ENCODE measurements around the gene NIT1.

The NIT1 gene

DNA sequence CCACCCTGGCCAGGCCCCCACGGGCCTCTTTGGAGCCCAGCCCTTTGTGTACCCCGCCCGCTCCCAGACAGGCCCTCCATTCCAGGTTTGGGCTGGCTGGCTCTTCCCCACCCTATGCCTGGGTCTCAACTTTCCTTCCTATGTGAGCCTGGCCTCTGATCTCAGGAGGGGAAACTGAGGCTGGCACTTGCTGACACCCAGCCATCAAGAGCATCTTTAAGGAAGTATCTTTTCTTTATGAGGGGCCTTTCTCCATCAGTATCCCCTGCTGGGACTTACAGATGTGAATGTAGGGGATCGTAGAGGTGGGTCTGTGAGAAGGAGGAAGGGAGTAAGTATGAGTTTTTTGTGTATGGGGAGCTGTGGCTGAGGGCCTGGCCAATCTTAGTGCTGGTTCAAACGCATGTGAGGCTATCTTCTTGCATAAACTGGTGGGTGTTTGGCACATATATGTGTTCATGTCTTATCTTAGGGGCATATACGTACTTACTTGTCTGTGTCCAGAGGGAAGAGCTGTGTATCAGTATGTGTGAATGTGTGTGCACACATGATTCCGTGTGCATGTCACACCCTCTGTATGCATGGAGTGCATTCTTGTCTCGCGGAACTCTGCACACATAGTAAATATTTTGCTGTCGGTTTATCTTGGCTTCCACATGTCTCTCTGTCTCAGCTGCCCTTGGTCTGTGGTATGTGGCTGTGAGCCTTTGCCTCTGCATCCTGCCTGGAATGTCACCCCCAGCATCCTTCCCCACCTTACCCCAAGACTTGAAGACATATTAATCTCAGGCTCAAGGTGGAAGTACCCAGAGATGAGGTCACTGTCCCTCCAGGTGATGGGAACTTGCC is 33.9 kb upstream of the NIT1 start:
- DNase-seq (ENCODE audit: low read depth), result no peak

DNA sequence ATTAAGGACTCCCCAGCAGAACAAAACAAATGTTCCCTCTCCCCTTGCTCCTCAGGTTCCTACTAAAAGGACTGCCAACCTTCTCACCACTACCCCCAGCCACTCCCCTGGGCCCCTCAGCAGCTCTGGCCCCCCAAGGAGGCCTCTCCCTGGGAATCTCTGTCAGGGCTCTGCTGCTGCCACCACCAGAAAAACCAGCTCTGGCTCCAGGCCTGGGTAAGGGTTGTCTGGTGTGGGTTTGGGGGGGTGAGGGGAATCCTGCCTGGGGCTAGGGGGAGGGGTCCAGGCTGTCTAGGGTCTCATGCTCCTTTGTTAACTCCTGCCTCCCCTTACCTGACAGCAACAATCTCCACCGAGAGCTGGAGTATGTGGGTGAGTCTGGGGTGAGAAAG is 33.3 kb upstream of the NIT1 start:
- no peak for DNase-seq (ENCODE audit: low read depth)

DNA sequence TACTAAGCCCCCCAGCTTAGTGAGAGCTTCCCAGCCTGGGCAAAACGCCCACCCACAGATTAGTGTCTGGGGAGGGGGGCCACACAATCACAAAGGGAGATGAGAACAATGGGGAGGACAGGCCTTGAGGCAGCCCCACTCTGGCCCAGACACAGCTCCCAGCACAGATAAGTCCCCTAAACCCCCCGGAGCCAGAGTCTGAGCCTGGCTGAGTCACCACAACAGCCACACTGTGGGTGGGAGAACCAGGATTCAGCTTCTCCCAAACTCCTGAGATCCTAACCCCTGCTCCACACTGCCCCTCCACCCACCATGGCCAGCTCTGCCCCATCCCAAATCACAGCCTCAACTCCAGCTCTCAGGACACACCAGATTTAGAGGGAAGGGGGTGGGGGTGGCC is 32.7 kb upstream of the NIT1 start:
- DNase-seq (ENCODE audit: low read depth), result no peak

DNA sequence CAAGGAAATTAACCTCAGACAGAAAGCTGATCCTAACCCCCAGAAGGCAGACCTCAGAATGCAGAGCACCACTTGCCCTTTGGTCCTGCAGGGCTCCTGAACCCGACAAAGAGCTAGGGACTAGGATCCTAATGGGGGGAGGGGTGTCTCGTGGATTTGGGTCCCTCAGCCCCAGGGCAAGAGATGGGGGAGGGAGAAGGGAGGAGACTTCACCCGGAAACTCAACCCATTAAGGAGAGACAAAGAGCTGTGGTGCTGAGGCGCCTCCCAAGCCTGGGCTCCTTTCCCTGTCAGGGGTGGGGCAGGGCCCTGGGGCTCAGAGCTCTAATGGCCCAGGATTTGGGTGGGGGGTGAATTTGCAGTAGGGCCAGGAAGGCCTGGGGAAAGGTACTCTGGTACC is 31.4 kb upstream of the NIT1 start:
- no peak for DNase-seq (ENCODE audit: low read depth)

DNA sequence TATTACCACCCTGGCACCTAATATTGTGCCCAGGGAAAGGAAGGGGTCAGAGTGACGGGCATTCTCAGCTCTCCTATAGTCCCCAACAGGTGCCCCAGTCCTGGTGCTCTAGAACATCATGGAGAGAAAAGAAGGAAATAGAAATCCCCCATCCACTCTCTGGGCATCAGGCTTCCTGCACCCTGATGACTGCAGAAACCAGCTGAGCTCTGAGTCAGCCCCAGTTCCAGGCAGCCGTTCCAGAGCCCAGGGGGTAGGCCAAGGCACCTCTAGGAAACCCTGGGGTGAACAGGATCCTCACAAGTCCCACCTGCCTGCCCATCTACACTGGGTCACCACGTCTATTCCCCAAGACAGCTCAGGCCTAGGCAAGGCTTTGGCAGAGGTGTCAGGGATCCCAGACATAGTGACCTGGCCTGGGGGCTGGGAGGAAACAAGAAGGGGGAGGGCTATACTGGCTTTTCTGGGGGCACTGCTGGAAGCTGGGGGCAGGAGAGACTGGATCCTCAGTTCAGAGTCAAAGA is 29.3 kb upstream of the NIT1 start:
- no peak for DNase-seq (ENCODE audit: low read depth)

DNA sequence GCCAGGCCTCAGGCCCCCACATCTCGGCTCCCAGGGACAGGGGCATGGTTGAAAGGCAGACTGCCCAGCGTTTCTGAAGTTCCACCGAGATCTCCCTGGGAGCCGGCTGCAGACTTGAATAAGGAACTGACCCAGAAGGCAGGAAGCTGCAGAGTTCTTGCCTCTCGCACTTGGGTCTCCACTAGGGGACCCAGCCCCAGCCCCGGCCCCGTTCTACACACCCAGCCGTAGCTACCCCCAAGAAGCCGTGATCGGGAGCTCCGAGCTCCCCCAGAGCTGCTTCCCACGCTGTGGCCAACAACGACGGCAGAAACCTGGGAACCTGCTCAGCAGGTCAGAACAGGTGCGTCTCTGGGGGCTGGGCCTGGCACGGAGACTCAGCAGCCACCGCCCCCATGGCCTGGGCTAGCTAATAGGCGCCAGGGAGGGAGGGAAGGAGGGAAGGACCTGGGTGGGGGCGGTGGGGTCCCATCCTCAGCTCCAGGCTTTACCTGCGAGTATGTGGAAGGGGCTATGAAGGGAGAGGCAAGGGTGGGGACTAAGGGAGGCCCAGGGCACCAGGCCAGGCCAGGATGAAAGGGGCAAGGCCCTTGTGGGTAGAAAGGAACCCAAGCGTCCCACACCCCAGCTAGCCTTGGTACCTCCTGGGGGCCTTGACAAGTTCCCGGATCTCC is 28.5 kb upstream of the NIT1 start, which contains the start of gene NECTIN4:
TSS of gene NECTIN4 (minus strand) at position 308 of the 674 bp plus-strand sequence. CDS start at position 46, 262 bp downstream.
- no peak for DNase-seq (ENCODE audit: low read depth)

DNA sequence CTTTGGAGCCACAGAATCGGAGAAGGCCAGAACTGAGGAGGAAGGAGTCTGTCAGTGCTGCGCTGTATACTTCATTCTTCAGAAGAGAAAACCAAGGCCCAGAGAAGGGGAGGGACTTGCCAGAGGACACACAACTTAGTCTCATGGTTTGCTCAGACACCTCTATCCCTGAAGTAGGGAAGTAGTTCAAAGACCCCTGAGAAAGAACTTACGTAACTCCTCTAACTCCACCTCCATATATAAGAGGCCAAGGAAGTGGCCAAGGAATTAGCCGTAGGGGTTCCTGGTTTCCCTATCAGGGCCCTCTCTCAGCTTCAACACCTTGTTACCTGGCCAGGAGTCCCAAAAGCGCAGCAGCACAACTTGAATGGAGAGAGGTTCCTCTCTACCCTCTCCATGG is 28.0 kb upstream of the NIT1 start:
- no peak for DNase-seq (ENCODE audit: low read depth)

DNA sequence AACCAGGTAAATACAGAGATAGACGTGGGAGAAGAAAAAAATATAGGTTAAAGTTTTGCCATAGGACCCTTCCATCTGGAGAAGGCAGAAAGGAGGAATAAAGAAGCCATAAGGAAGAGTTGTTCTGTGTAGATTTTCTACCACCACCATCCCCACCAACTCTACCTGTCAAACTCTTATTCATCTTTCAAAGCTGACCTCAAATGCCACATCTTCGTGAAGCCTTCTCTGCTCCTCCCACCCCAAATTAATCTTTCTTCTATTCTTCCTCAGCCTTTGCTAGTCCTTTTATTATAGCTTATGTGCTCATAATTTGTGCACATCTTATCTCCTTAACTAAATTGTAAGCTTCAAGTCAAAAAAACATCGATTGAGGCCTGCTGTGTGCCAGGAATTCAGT is 27.3 kb upstream of the NIT1 start:
- no peak for DNase-seq (ENCODE audit: low read depth)

DNA sequence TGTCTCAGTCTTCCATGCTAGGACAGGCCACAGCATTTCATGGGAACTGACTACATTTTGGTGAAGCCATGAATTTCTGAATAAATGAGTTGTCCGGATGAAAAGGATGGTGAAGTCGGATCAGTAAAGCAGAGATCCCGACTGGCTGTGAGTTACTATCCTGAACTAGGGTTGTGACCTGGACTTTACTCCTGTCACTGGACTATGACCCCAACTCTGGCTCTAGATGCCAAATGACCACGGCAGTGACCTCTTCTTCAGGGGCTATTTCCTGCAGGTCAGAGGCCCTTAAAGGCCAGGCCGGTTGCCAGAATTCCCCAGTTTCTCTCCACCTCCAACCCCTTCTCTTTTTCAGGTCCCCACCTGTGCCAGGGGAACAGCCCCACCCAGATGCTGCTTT is 26.8 kb upstream of the NIT1 start:
- DNase-seq (ENCODE audit: low read depth), result no peak

DNA sequence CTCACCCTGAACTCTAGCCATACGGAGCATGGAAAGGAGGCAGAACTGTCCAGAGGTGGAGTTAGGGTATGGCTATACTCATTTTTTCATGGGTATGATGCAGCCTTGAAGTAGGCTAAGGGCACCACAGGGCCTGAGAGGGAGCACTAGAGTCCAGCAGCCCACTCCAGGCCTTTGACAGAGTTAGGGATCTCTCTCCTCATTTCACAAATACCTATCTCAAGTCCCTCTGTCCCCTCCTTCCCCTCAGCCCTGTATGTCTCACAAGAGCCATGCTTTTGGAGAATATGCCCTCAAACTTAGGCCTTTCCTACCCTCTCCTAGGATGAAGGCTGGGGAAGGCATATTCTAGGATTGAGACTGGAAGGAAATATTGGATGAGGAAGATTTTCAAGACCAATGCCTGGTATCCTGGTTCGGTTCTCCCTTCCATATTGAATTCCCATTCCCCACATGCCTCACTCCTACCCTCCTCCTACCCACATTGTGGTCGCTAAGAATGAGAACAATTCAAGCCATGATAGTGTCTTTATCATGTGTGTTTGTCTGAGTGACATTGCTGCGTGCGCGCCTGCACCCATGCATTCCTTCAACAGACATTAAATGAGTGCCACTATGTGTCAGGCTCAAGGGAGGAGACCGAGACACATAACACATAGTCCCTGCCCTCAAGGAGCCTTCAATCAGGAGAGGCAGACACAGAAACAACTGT is 26.0 kb upstream of the NIT1 start:
- DNase-seq (ENCODE audit: low read depth), result no peak

DNA sequence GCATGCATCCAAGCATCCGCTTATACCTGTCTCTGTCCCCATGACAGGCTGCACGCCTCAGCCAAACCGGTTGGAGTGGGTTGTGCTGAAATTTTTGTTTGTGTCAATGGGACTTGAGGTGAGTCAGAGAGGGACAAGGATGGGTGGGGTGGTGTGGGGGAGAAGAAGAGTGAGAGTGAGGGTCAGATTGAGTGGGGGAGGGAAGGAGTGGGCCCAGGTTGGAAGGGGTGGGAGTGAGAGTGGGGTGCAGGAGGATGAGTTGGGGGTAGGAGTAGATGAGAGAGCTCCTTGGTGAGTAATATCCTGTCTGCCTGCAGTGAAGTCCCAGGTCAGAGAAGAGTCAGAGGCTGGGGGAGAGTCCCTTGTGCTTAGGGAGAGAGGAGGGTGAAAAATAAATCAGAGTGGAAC is 25.3 kb upstream of the NIT1 start:
- DNase-seq (ENCODE audit: low read depth), result peak; percentile 20

DNA sequence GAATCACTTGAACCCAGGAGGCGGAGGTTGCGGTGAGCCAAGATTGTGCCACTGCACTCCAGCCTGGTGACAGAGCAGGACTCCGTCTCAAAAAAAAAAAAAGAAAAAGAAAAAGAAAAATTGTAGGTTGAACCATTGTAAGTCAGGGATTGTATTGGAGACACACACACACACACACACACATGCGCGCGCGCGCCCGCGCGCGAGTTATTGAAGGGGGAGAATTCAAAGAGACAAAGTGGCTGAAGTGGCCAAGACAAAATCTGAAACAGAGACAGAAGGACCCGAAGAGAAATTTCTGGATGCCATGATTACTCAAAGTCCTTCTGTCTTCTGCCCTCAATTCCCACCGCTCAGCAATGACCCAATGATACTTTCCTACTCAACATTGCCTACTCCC is 23.4 kb upstream of the NIT1 start:
- no peak for DNase-seq (ENCODE audit: low read depth)

DNA sequence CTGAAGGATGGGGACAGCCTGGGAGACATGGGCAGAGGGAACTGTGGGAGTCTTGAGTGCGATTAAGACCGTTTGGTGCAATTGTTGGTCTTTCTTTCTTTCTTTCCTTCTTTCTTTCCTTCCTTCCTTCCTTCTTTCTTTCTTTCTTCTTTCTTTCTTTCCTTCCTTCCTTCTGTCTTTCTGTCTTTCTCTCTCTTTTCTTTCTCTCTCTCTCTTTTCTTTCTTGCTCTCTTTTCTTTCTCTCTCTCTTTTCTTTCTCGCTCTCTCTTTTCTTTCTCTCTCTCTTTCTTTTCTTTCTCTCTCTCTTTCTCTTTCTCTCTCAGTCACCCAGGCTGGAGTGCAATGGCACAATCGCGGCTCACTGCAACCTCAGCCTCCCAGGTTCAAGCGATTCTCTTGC is 22.7 kb upstream of the NIT1 start:
- DNase-seq (ENCODE audit: low read depth), result no peak

DNA sequence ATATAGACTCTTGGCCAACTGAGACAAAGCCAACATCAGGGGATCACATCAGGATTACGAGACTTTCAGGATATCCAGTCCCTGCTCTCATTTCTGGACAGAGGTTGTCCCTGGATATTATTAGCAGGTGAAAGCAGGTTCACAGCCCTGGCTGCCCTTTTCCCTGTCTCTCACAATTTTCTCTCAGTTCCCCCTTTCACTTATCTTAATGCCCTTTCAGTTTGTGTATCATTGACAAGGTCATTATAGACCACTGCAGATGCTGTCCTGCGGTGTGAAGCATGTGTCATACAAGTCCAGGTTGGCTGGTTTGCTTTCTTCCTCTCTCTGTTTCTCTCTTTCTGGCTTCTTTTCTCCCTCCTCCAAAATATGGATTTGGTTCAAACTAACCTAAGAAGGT is 21.9 kb upstream of the NIT1 start:
- DNase-seq (ENCODE audit: low read depth), result no peak

DNA sequence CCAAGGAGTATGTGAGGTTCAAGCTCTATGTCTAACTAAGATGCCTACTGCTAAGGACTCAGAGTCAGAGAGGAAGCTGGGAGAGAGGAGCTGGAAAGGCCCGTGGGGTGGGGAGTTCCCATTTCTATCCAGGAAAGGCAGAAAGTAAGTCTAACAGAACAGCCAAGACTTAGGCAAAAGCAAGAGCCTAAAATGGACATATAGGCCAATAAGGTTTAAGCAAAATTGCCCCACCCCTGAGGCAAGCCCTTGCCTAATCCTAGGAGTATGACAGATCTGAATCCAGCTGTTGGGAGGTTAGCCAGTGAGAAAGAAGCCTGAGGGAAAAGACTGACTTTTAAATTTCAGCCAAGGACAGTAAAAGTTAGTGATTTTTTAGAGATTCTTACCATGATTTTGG is 21.4 kb upstream of the NIT1 start:
- no peak for DNase-seq (ENCODE audit: low read depth)

DNA sequence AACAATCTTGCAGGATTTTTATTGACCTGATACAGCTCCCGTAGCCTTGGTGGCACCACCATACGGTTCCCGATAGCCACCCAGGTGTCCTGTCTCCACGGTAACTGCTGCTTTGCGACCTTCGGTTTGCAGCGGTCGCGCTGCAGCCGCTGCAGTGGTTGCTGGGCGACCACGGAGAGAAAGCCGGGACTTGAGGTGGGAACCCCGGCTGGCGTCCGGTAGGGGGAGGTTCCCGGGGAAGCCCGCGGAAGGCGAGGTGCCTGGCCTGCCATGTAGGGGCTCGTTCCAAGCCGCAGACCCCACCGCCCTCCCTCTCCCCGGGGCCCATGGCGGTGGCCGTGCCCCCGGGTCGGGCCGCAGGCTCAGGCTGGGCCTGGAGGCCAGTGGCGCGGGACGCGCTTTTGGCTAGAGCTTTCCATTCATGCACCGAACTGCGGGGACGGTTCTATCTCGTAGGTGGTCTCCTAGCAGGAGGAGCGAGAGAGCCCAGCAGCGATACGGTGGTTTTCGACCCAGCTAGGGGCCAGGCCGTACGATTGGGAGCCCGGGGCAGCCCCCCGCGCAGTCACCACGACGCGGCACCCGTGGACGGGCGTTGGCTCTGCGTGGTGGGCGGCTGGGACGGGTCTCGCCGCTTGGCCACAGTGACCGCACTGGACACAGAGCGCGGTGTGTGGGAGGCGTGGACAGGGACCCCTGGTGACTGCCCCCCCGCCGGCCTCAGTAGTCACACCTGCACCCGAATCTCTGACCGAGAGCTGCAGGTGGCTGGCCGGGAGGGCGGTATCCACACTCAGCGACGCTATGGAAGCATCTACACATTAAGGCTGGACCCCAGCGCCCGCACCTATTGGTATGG is 19.5 kb upstream of the NIT1 start, which contains the start of gene KLHDC9:
TSS of gene KLHDC9 (plus strand) at position 152 of the 859 bp plus-strand sequence. CDS start at position 327, 175 bp downstream.
- DNase-seq (ENCODE audit: low read depth), result peak; percentile 56

DNA sequence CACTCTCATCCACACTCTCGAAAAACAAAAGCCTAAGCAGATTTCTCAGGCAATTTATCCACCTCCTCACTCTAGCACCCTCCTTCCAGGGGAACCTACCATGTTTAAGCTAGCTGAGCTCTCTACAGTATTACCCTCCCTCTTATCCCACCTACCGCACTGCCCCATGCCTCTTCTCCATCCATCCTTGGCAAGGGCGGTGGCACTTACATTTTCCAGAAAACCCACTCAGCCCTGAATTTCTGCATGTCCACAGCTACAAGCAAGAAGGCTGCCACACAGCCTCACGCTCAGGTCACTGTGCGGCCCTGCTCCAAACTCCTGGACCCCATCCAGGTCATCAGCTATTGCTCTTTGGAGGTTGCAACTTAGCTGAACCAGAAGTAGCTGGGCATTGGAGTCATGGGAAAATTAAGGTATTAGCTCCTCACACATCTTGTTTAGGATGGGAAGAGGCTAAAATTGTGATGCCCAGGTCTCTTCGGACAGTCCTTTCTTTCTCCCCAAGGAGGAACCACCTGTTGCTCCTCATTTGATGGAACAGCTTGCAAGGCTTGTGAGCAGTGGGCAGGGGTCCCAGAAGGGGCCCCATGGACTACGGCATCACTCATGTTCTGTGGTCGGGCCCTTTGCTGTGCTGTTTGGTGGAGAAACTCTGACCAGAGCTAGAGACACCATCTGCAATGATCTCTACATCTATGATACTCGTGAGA is 18.7 kb upstream of the NIT1 start:
- DNase-seq (ENCODE audit: low read depth), result no peak

DNA sequence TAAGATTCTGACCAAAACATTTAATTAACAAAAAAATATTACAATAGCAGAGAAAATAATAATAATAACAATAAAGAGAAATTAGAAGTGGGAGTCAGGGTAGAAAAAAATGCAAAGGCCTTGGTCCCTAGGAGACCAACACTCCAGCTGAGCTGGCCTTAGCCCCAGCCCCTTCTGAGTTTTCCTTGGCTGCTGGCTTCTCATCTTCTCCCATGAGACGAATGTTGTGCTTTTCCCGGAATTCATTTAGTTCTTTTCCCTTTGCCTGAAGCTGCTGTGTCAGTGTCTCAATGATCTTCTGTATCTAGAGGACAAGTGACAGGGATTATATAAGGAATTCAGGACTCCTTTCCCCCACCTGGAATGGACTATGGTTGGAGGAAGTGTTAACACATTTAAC is 17.3 kb upstream of the NIT1 start:
- no peak for DNase-seq (ENCODE audit: low read depth)

DNA sequence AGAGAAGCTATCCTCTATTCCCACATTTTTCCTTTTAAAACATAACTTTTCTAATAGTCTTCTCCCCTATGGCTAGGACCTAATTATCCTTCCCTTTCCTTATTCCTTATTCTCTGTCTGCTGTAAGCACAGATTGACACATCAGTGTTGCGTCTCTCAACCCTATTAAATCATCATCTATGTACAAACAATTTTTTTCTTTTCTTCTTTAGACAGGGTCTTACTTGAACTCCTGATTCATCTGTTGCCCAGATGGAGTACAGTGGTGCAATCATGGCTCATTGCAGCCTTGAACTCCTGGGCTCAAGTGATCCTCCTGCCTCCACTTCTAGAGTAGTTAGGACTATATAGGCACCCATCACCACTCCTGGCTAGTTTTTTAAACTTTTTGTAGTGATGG is 11.5 kb upstream of the NIT1 start:
- no peak for DNase-seq (ENCODE audit: low read depth)

DNA sequence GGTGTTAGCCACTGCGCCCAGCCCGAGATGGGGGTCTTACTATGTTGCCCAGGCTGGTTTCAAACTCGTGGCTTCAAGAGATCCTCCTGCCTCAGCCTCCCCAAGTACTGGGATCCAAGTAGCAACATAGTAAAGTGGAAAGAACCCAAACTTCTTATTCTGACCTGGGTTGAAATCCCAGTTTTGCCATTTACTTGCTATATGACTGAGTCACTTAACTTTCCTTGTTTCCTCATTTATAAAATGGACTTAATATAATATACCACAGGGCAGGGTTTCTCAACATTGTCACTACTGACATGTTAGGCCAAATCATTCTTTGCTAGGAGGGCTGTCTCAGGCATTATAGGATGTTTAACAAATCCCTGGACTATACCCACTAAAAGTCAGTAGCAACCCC is 6.8 kb upstream of the NIT1 start:
- no peak for DNase-seq (ENCODE audit: low read depth)

DNA sequence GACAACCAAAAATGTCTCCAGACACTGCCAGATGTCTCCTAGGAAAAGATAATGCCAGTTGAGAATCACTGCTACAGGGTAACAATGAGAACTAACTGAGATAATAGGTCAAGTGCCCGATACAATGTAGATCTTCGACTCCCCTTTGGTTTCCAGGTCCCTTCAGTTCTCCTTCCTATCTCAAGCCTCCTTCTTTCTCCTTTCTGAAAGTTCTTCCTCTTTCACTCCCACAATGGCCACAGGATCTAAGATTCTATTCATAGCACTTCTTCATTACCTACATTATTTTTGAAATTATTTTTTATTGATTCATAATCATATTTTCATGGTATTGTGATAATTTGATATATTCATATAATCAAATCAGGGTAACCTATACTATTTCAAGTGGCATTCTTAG is 6.4 kb upstream of the NIT1 start:
- DNase-seq (ENCODE audit: low read depth), result no peak
